Osteoblast (primary cell): ENCODE measurements around the gene HSPB6. TPM values are rescaled to one million over a fixed set of nuclear protein-coding genes. Genes with fewer than 3 reads are reported as not detected.

Experiments used
- DNase-seq: peaks from one replicate; pipeline ENCODE4 v3.0.0; 2011; ENCODE audit warnings: low spot score, mixed read lengths; ENCODE audit not compliant: insufficient read length; ENCODE audit errors: missing footprints
- H2AFZ ChIP-seq: 2 replicates; pipeline ENCODE4 v1.6.0; 2011; ENCODE audit warnings: mild to moderate bottlenecking, low read length
- H3K27ac ChIP-seq: 2 replicates; pipeline ENCODE4 v1.5.1; 2011; ENCODE audit warnings: mild to moderate bottlenecking, low read depth, low read length, moderate library complexity
- H3K27me3 ChIP-seq: 2 replicates; pipeline ENCODE4 v1.6.0; 2012; ENCODE audit warnings: mild to moderate bottlenecking, control low read depth, inconsistent platforms, low read length, moderate library complexity; ENCODE audit not compliant: insufficient read depth
- H3K36me3 ChIP-seq: 2 replicates; pipeline ENCODE4 v1.5.1; 2011; ENCODE audit warnings: mild to moderate bottlenecking, low read length, control low read depth, moderate library complexity; ENCODE audit not compliant: insufficient read depth
- H3K4me1 ChIP-seq: 2 replicates; pipeline ENCODE4 v1.5.1; 2011; ENCODE audit warnings: mild to moderate bottlenecking, low read length, control low read depth, moderate library complexity; ENCODE audit not compliant: insufficient read depth
- H3K4me2 ChIP-seq: 2 replicates; pipeline ENCODE4 v1.6.0; 2011; ENCODE audit warnings: mild to moderate bottlenecking, low read length; ENCODE audit not compliant: insufficient read depth
- H3K4me3 ChIP-seq: fragments of 200-600 bp; sonication (generic); 3 replicates; pipeline ENCODE4 v1.5.1; 2012; ENCODE audit warnings: mild to moderate bottlenecking, low read length, inconsistent platforms; ENCODE audit not compliant: insufficient read depth
- H3K79me2 ChIP-seq: 2 replicates; pipeline ENCODE4 v1.6.0; 2012; ENCODE audit warnings: mild to moderate bottlenecking, low read length, control low read depth, inconsistent platforms; ENCODE audit not compliant: insufficient read depth
- H3K9me3 ChIP-seq: 2 replicates; pipeline ENCODE4 v1.5.1; 2011; ENCODE audit warnings: low read depth, low read length, control low read depth
- H4K20me1 ChIP-seq: 2 replicates; pipeline ENCODE4 v1.6.0; 2012; ENCODE audit warnings: mild to moderate bottlenecking, low read length, control low read depth; ENCODE audit not compliant: insufficient read depth
- CTCF ChIP-seq: IDR thresholded peaks from 2 replicates; pipeline ENCODE4 v1.5.1; 2011; ENCODE audit warnings: mild to moderate bottlenecking, low read depth, low read length, moderate library complexity; ENCODE audit errors: extremely low read depth
- total RNA-seq: library from RNA; depleted of rRNA; stranded (reverse); fragments of >200 nt; gene quantifications from 2 replicates; pipeline ENCODE4 v1.2.3, GENCODE V29; 2012

HSPB6 gene
- total RNA-seq, 1 donor, result 14.5 TPM

DNA sequence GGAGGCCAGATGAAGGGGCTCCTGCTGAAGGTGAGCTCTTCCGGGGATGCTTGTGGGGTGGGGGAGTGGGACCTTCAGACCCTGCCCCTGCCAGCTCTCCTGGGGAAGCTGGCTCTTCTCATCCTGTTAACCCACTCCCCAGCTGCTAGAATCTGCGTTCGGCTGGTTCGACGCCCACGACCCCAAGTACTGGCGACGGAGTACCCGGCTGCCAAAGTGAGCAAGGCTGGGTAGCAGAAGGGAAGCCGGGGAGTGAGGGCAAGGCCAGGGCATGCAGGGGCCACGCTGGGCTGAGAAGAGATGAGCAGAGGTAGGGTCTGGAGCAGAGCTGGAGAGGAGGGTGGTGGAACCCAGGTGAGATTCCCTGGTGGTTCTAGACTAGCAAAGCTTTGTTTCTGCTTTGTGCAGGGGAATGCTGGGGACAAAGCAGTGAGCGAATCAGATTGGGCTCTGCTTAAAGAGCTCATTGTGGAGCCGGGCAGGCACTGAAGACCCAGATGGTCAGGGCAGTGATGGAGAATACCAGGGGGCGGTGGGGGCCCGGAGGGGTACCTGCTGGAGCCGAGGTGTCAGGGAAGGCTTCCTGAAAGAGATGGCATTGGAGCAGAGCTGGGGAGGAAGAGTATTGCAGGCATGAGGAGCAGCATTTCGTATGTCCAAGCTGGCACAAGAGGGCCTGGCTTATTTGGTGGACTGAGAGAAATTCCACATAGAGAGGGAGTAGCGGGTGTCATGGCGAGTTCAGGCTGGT, 28.7 kb downstream of the HSPB6 start:
- H3K36me3 ChIP-seq, result peaks cover 82% of the 10 kb centered on the region
- no peak for TF ChIP-seq CTCF

DNA sequence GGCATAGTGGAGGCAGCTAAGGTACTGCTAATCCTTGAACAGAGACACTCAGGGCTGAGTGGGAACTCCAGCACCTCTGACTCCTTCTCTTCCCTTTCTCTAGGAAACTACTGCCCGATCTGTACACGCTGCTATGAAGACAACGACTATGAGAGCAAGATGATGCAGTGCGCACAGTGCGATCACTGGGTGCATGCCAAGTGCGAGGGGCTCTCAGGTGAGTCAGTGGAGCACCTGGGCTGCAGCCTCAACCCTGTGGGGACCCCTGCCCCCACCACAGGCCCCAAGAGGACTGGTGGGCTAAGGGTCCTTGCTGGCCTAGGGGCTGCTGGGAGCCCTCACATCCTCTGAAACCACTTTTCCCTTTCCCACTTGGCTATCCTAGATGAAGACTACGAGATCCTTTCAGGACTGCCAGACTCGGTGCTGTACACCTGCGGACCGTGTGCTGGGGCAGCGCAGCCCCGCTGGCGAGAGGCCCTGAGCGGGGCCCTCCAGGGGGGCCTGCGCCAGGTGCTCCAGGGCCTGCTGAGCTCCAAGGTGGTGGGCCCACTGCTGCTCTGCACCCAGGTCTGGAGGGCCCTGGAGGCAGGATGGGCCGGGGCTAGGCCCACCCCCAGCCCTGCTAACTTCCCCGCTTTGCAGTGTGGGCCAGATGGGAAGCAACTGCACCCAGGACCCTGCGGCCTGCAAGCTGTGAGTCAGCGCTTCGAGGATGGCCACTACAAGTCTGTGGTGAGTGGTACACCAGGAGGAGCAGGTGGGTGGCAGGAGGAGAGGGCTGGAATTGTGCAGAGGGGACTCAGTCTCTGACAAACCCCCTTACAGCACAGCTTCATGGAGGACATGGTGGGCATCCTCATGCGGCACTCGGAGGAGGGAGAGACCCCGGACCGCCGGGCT, 29.5 kb downstream of the HSPB6 start:
- H3K36me3 ChIP-seq, result peaks cover 90% of the 10 kb centered on the region
- H3K27me3 ChIP-seq, result no peaks in the 10 kb centered on the region
- H3K4me2 ChIP-seq, result no peak overlapping the region
- H2AFZ ChIP-seq, result no peak overlapping the region
- H3K9me3 ChIP-seq, result no peaks in the 10 kb centered on the region
- no peak overlapping the region for H3K4me3 ChIP-seq
- no peak overlapping the region for H3K27ac ChIP-seq
- DNase-seq, result peak; percentile 75
- no peaks in the 10 kb centered on the region for H3K4me1 ChIP-seq
- H3K79me2 ChIP-seq, result peaks cover 9% of the 10 kb centered on the region
- no peak for TF ChIP-seq CTCF
- peaks cover 3% of the 10 kb centered on the region for H4K20me1 ChIP-seq

More for the DNA sequence above, 28.7 kb downstream of the HSPB6 start:
- peak; percentile 62 for DNase-seq
- no peaks in the 10 kb centered on the region for H3K27me3 ChIP-seq
- H3K4me2 ChIP-seq, result no peak overlapping the region
- no peaks in the 10 kb centered on the region for H3K9me3 ChIP-seq
- peaks cover 3% of the 10 kb centered on the region for H3K79me2 ChIP-seq
- H3K27ac ChIP-seq, result no peak overlapping the region
- H2AFZ ChIP-seq, result no peak overlapping the region
- H3K4me3 ChIP-seq, result no peak overlapping the region
- peaks cover 3% of the 10 kb centered on the region for H4K20me1 ChIP-seq
- H3K4me1 ChIP-seq, result no peaks in the 10 kb centered on the region

DNA sequence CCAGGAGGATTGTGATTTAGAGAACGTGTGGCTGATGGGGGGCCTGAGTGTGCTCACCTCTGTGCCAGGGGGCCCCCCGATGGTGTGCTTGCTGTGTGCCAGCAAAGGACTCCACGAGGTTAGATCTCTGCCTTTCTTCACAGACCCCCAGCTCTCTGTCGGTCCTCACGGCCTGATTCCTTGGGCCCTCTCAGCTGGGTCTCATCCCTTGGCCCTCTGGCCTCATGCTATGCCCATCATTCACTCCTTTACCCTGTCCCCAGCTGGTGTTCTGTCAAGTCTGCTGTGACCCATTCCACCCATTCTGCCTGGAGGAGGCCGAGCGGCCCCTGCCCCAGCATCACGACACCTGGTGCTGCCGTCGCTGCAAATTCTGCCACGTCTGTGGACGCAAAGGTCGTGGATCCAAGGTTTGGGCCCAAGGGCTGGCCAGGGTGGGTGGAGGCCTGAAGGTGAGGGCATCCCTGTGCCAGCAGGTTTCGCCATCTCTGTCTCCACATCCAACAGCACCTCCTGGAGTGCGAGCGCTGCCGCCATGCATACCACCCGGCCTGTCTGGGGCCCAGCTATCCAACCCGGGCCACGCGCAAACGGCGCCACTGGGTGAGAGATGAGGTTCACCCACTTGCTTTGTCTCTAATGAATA, 31.5 kb downstream of the HSPB6 start:
- H3K4me1 ChIP-seq, result no peaks in the 10 kb centered on the region
- H3K9me3 ChIP-seq, result no peaks in the 10 kb centered on the region
- H3K27ac ChIP-seq, result no peak overlapping the region
- no peak overlapping the region for H3K4me3 ChIP-seq
- no peak overlapping the region for H3K4me2 ChIP-seq
- peaks cover 24% of the 10 kb centered on the region for H3K79me2 ChIP-seq
- no peaks in the 10 kb centered on the region for H3K27me3 ChIP-seq
- H4K20me1 ChIP-seq, result peaks cover 10% of the 10 kb centered on the region
- DNase-seq, result peak; percentile 61
- no peak for TF ChIP-seq CTCF
- peaks cover 87% of the 10 kb centered on the region for H3K36me3 ChIP-seq
- no peak overlapping the region for H2AFZ ChIP-seq
